Measurements from ENCODE around the gene HORMAD2.

DNA sequence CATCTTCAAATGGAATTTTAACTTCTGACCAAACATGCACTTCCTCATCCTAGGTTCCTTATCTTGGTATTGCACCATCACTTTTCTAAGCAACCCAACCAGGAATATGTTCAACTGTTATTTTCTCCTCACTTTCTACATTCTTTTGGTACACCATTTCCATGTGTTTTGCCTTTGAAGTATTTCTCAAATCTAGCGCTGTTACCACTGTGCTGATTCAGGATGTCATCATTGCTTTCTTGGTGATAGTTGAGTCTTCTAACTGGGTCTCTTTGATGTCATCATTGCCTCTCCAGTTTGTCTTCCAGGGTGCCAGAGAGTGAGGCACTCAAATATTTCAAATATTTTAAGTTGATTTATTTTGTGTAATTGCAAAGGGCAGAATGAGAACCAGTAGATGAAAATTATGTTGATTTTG, 47.5 kb downstream of the HORMAD2 start:
- TF ChIP-seq POLR2AphosphoS2 (conservative IDR thresholded peaks at IDR 0.05; ENCODE audit: low read length): no peak
- TF ChIP-seq, protein P1, sequence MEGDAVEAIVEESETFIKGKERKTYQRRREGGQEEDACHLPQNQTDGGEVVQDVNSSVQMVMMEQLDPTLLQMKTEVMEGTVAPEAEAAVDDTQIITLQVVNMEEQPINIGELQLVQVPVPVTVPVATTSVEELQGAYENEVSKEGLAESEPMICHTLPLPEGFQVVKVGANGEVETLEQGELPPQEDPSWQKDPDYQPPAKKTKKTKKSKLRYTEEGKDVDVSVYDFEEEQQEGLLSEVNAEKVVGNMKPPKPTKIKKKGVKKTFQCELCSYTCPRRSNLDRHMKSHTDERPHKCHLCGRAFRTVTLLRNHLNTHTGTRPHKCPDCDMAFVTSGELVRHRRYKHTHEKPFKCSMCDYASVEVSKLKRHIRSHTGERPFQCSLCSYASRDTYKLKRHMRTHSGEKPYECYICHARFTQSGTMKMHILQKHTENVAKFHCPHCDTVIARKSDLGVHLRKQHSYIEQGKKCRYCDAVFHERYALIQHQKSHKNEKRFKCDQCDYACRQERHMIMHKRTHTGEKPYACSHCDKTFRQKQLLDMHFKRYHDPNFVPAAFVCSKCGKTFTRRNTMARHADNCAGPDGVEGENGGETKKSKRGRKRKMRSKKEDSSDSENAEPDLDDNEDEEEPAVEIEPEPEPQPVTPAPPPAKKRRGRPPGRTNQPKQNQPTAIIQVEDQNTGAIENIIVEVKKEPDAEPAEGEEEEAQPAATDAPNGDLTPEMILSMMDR (IDR thresholded peaks at IDR 0.05): no peak
- TF ChIP-seq, protein P2, sequence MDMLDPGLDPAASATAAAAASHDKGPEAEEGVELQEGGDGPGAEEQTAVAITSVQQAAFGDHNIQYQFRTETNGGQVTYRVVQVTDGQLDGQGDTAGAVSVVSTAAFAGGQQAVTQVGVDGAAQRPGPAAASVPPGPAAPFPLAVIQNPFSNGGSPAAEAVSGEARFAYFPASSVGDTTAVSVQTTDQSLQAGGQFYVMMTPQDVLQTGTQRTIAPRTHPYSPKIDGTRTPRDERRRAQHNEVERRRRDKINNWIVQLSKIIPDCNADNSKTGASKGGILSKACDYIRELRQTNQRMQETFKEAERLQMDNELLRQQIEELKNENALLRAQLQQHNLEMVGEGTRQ (IDR thresholded peaks at IDR 0.05): no peak
- no peak for TF ChIP-seq MYC (IDR thresholded peaks at IDR 0.05; ENCODE audit: borderline replicate concordance, low read length)
- TF ChIP-seq RAD21 (conservative IDR thresholded peaks at IDR 0.05 in 1 of 2, IDR thresholded peaks at IDR 0.05 in 1 of 2): no peak
- TF ChIP-seq SREBF2 (IDR thresholded peaks at IDR 0.05): no peak
- no peak for TF ChIP-seq TFCP2L1 (CRISPR knock-in tag; IDR thresholded peaks at IDR 0.05)
- no peak for TF ChIP-seq RFX5 (IDR thresholded peaks at IDR 0.05)
- TF ChIP-seq, protein P3, sequence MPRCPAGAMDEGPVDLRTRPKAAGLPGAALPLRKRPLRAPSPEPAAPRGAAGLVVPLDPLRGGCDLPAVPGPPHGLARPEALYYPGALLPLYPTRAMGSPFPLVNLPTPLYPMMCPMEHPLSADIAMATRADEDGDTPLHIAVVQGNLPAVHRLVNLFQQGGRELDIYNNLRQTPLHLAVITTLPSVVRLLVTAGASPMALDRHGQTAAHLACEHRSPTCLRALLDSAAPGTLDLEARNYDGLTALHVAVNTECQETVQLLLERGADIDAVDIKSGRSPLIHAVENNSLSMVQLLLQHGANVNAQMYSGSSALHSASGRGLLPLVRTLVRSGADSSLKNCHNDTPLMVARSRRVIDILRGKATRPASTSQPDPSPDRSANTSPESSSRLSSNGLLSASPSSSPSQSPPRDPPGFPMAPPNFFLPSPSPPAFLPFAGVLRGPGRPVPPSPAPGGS (IDR thresholded peaks at IDR 0.05): no peak
- TF ChIP-seq, protein P4, sequence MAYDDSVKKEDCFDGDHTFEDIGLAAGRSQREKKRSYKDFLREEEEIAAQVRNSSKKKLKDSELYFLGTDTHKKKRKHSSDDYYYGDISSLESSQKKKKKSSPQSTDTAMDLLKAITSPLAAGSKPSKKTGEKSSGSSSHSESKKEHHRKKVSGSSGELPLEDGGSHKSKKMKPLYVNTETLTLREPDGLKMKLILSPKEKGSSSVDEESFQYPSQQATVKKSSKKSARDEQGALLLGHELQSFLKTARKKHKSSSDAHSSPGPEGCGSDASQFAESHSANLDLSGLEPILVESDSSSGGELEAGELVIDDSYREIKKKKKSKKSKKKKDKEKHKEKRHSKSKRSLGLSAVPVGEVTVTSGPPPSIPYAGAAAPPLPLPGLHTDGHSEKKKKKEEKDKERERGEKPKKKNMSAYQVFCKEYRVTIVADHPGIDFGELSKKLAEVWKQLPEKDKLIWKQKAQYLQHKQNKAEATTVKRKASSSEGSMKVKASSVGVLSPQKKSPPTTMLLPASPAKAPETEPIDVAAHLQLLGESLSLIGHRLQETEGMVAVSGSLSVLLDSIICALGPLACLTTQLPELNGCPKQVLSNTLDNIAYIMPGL (CRISPR knock-in tag; IDR thresholded peaks at IDR 0.05; ENCODE audit: borderline replicate concordance): no peak
- no peak for TF ChIP-seq ZFP36 (IDR thresholded peaks at IDR 0.05; ENCODE audit: borderline replicate concordance, partially characterized antibody)
- no peak for TF ChIP-seq POLR2A (IDR thresholded peaks at IDR 0.05; ENCODE audit: low read length)
- TF ChIP-seq RCOR1 (IDR thresholded peaks at IDR 0.05; ENCODE audit: low read depth, low read length): no peak

Data from A549 (cell line).